AG10803 (cell line): ENCODE data around the gene DPEP1.
A peak's percentile ranks its signal among the peaks of the same experiment; 100 is the strongest.

Experiments used
- DNase-seq: peaks from one replicate; pipeline ENCODE4 v3.0.0; 2010; ENCODE audit warnings: low read depth
- H3K4me3 ChIP-seq: 2 replicates; pipeline ENCODE4 v1.5.1; 2011; ENCODE audit warnings: mild to moderate bottlenecking, low read length, control low read depth
- TF ChIP-seq, protein P1 (sequence below): conservative IDR thresholded peaks from 2 replicates; pipeline ENCODE4 v1.5.1; 2011; ENCODE audit warnings: mild to moderate bottlenecking, low read length, control low read depth, inconsistent platforms

Gene DPEP1

DNA sequence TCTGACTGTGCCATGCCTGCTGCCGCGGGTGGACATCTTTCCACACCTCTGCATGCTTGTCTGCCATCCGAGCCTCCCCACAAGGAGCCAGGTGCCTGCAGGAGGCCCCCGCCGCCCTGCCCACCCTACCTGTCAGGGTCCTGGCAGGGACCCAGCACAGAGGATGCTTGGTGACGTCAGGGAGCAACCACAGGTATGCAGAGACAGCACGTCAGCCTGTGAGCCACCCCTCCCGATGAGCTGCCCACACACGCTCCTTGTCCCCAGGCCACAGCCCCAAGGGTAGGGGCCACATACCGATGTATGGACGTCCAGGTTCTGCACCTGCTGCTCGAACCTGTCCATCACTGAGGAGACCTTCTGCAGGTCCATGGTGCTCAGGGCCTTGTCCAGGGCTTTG is 33.5 kb downstream of the DPEP1 start:
- TF ChIP-seq, protein P1, sequence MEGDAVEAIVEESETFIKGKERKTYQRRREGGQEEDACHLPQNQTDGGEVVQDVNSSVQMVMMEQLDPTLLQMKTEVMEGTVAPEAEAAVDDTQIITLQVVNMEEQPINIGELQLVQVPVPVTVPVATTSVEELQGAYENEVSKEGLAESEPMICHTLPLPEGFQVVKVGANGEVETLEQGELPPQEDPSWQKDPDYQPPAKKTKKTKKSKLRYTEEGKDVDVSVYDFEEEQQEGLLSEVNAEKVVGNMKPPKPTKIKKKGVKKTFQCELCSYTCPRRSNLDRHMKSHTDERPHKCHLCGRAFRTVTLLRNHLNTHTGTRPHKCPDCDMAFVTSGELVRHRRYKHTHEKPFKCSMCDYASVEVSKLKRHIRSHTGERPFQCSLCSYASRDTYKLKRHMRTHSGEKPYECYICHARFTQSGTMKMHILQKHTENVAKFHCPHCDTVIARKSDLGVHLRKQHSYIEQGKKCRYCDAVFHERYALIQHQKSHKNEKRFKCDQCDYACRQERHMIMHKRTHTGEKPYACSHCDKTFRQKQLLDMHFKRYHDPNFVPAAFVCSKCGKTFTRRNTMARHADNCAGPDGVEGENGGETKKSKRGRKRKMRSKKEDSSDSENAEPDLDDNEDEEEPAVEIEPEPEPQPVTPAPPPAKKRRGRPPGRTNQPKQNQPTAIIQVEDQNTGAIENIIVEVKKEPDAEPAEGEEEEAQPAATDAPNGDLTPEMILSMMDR: no peak
- DNase-seq: no peak
- H3K4me3 ChIP-seq: no peak overlapping the region

DNA sequence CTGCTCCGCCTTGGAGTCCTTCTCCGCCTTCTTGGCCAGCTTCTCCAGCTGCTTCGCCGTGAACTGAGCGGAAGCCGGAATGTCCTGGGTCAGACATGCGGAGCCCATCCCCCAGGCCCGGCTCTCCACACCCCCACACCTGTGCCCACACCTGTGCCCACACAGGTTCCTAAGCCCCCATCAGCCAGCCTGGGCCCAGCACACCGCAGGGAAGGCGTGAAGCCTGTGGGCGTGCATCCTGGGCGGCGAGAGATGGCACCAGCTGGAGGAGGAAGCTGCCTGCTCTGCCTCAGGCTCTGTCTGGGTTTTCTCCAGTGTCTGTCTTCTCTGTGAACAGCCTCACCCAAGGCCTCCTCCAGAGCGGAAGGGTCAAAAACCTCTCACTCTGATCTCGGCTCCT is 38.1 kb downstream of the DPEP1 start:
- TF ChIP-seq, protein P1: no peak
- DNase-seq: no peak
- H3K4me3 ChIP-seq: no peak overlapping the region

DNA sequence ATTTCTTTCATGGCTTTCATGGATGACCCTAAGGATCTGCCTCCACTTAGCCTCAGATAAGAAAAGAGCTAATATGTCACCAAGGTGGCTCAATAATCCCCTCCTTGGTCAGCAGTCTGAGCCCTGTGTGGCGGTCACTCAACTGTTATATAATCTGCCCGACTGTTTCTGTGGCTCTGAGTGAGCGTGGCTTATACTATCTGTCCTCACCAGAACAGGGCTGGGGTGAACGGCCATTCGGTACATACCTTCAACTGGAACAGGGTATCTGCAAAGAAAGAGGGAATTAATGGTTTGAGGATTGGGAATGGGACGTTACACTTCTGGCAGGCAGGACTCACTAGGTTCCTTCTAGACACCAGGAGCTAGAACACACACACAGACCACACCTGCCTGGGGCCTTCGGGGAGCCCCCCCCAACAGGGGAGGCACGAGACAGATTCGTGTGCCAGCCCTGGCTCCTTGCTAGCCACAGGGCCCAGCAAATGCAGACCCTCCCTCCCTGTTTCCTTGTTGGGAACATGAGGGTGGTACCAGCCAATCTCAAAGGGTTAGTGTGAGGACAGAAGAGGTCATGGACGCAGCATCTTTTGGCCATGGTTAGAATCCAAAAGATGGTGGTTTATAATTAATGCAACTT is 40.3 kb downstream of the DPEP1 start:
- no peak for DNase-seq
- TF ChIP-seq, protein P1: no peak
- H3K4me3 ChIP-seq: no peak overlapping the region

DNA sequence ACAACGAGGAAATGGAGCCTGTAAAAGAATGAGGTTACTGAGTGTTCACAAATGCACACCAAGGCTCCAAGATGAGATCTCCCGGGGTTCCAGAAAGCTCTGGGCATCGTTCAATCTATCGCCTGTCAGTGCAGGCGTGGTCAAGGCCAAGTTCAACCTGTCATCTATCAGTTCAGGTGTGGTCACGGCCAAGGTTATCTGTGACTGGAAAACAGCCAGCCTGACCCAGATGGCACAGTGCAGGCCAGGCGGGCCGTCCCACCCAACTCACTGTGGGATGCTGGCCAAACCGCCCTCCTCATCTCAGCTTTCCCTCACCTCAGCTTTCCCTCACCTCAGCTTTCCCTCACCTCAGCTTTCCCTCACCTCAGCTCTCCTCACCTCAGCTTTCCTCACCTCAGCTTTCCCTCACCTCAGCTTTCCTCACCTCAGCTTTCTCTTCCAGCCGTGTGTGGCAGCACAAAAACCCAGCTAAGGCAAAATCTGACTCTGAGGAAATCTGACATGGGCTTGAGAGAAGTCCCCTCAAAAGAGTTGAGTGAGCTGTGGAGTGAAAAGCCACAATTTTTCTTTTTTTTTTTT is 41.7 kb downstream of the DPEP1 start:
- no peak overlapping the region for H3K4me3 ChIP-seq
- TF ChIP-seq, protein P1: no peak
- no peak for DNase-seq

DNA sequence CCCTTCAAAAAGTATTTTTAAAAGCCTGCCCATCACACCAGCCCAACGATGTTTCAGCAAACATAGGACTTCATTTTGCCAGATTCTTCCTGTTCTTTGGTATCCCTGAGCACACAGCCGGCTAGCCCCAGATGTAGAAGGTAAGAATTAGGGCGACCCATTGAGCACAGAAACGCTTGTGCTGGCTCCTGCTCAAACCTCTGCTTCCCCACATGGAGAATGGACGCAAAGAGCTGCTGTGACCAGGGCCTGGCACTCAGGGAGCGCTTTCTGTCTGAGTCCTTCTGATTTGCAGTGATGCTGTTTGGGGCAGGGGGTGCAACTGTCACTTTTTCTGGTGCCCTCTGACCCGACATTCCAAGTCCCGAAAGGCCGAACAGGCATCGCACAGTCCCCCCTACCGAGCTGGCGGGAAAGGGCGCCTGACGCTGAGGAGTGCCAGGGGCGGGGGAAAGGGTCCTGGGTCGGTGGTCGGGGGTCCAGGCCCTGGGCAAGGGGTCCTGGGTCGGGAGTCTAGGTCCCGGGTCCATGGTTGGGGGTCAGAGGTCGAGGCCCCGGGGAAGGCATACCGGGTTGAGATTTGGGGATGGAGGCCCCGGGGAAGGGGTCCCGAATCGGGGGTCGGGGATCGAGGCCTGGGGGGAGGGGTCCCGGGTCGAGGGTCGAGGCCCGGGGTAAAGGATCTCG is 43.1 kb downstream of the DPEP1 start:
- no peak for DNase-seq
- TF ChIP-seq, protein P1: no peak
- H3K4me3 ChIP-seq: peak overlapping the region; percentile 95

DNA sequence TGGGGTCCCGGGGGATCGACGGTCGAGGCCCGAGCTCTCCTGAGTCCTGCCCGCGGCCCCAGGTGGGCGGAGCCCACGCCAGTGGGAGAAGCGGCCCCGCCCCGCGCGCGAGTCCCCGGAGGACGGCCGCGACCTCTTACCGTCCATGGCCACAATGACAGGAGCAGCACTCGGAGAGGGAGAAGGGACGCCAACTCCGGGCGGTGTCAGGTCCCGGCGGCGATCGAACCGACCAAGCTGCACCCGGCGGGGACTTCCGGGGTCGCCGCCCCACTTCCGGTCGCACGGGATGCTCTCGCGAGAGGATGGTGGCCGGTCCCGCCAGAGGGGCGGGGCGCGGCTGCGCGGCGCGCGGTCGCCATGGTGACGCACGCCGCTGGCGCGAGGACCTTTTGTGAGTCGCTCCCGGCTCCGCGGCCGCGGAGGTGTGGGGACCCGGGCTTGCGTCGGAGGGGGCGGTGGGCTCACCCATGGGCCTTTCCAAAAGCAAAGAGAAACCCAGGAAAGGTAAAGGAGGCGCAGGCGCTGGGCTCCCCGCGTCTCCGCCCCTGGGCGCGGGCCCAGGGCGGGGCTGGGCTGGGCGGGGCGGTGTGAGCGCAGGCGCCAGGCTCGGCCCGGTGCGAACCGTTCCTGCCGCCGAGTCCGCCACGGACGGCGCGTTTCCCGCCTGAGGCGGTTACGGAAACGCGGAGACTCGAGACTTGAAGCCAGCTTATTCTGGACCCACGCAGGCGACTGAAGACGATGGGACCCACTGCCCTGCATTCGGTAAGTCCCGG is 44.2 kb downstream of the DPEP1 start, which contains the start of the genes CHMP1A and SPATA33:
TSS of gene CHMP1A (minus strand) at position 267 of the 779 bp plus-strand sequence. CDS start at position 147, 120 bp downstream.
TSS of gene SPATA33 (plus strand) at position 395 of the 779 bp plus-strand sequence. CDS start at position 471, 76 bp downstream.
- TF ChIP-seq, protein P1: no peak
- DNase-seq: peak; percentile 80
- H3K4me3 ChIP-seq: peak within 1 kb of the TSS; percentile 95
